A549 (cell line): ENCODE data around the gene NRXN2. TPM values are rescaled to one million over a fixed set of nuclear protein-coding genes. Genes with fewer than 3 reads are reported as not detected.

Experiments used
- ATAC-seq, 2 experiments: fragments of 200-7000 bp in 1 of 2; fragments of >200 bp in 1 of 2; cut with Nextera tagmentation in 1 of 2; cut with Tn5 transposase in 1 of 2; 3 replicates each; pipeline versions ENCODE4 v1.8.0 to v1.9.1; 2018 to 2020; ENCODE audit warnings: mild to moderate bottlenecking in 1 of 2, moderate library complexity in 1 of 2
- CTCF ChIA-PET: fragments of 300-600 bp; sonication (Branson Sonifier 250); formaldehyde crosslinking; extraction: SDS; loops from one replicate; lab custom pipeline; 2021; ENCODE audit warnings: antibody characterized with exemption, inconsistent platforms; lab: Yijun Ruan, JAX
- POLR2A ChIA-PET: fragments of 350-600 bp; formaldehyde crosslinking; extraction: SDS; loops from one replicate; lab custom pipeline; 2021; ENCODE audit warnings: antibody characterized with exemption, inconsistent platforms; lab: Yijun Ruan, JAX
- DNase-seq, 2 experiments: peaks; one replicate each; pipeline versions ENCODE4 v3.0.0 to v3.0.0-alpha.2; 2011 to 2016; ENCODE audit warnings: low read depth in 1 of 2, low spot score in 1 of 2
- FAIRE-seq: peaks from 2 replicates; lab custom pipeline; 2011; peaks lifted over from hg19 to GRCh38; lab: Jason Lieb, UNC
- H3K27ac ChIP-seq, 2 experiments: fragments of >200 bp; sonication (Bioruptor Twin); formaldehyde crosslinking; 3 replicates each; pipeline ENCODE4 v1.5.1; 2016 to 2017
- H3K4me1 ChIP-seq: fragments of >200 bp; sonication (Bioruptor Twin); formaldehyde crosslinking; 3 replicates; pipeline ENCODE4 v1.6.1; 2016
- H3K4me2 ChIP-seq: fragments of >200 bp; sonication (Bioruptor Twin); formaldehyde crosslinking; 3 replicates; pipeline ENCODE4 v1.6.1; 2016
- H3K4me3 ChIP-seq: fragments of >200 bp; sonication (Bioruptor Twin); formaldehyde crosslinking; 3 replicates; pipeline ENCODE4 v1.5.1; 2016
- H3K9me3 ChIP-seq: fragments of >200 bp; sonication (Bioruptor Twin); formaldehyde crosslinking; 3 replicates; pipeline ENCODE4 v1.6.1; 2016
- BCL3 ChIP-seq: fragments of >200 bp; sonication (Bioruptor Twin); formaldehyde crosslinking; IDR thresholded peaks from 3 replicates; pipeline ENCODE4 v1.6.1; 2016
- CBX2 ChIP-seq: fragments of 200-600 bp; sonication (generic); IDR thresholded peaks from 2 replicates; pipeline ENCODE4 v1.6.1; 2016; ENCODE audit warnings: low read depth, mild to moderate bottlenecking, borderline replicate concordance
- CEBPB ChIP-seq, 2 experiments: fragments of >200 bp in 1 of 2; sonication (Bioruptor Twin) in 1 of 2; formaldehyde crosslinking in 1 of 2; IDR thresholded peaks; 2 replicates each; pipeline ENCODE4 v1.6.1; 2012 to 2016
- E2F6 ChIP-seq: IDR thresholded peaks from 2 replicates; pipeline ENCODE4 v1.6.1; 2012; ENCODE audit warnings: low read depth, borderline replicate concordance
- EP300 ChIP-seq, 2 experiments: fragments of >200 bp; sonication (Bioruptor Twin); formaldehyde crosslinking; IDR thresholded peaks; 2 replicates in 1 of 2; 3 replicates in 1 of 2; pipeline ENCODE4 v1.6.1; 2016 to 2017
- ESRRA ChIP-seq: fragments of 150-350 bp; IDR thresholded peaks from 2 replicates; pipeline ENCODE4 v1.6.1; 2014; ENCODE audit warnings: mild to moderate bottlenecking, low read length, borderline replicate concordance
- FOSL2 ChIP-seq, 2 experiments: fragments of 450-650 bp in 1 of 2; fragments of >200 bp in 1 of 2; sonication (Bioruptor Twin) in 1 of 2; formaldehyde crosslinking; IDR thresholded peaks; 2 replicates each; pipeline versions ENCODE4 v1.5.0 to v1.6.1; 2016 to 2020; ENCODE audit warnings: mild to moderate bottlenecking in 1 of 2, moderate library complexity in 1 of 2
- KDM1A ChIP-seq: fragments of 200-600 bp; sonication (generic); IDR thresholded peaks from 2 replicates; pipeline ENCODE4 v1.6.1; 2016; ENCODE audit warnings: low read depth, mild to moderate bottlenecking
- NPAS2 ChIP-seq: fragments of 250-450 bp; sonication (Bioruptor Pico); IDR thresholded peaks from 2 replicates; pipeline ENCODE4 v1.8.0; 2022; ENCODE audit warnings: mild to moderate bottlenecking, moderate library complexity, borderline replicate concordance
- PHF8 ChIP-seq: fragments of 200-600 bp; sonication (generic); IDR thresholded peaks from 2 replicates; pipeline ENCODE4 v1.6.1; 2016; ENCODE audit warnings: low read depth, mild to moderate bottlenecking, antibody characterized with exemption, moderate library complexity, borderline replicate concordance
- POLR2A ChIP-seq: IDR thresholded peaks from 2 replicates; pipeline ENCODE4 v1.6.1; 2012; ENCODE audit warnings: mild to moderate bottlenecking, low read length
- RAD21 ChIP-seq, 2 experiments: fragments of >200 bp in 1 of 2; sonication (Bioruptor Twin) in 1 of 2; formaldehyde crosslinking in 1 of 2; IDR thresholded peaks in 1 of 2; conservative IDR thresholded peaks in 1 of 2; 2 replicates in 1 of 2; 3 replicates in 1 of 2; pipeline ENCODE4 v1.6.1; 2012 to 2018; ENCODE audit warnings: inconsistent platforms in 1 of 2
- RNF2 ChIP-seq: fragments of 200-600 bp; sonication (generic); IDR thresholded peaks from 2 replicates; pipeline ENCODE4 v1.6.1; 2016; ENCODE audit warnings: low read depth, mild to moderate bottlenecking, antibody characterized with exemption, moderate library complexity, borderline replicate concordance
- SMC3 ChIP-seq: fragments of >200 bp; sonication (Bioruptor Twin); formaldehyde crosslinking; IDR thresholded peaks from 3 replicates; pipeline ENCODE4 v1.6.1; 2018; ENCODE audit warnings: inconsistent platforms
- ZSCAN20 ChIP-seq: fragments of 250-450 bp; sonication (Bioruptor Pico); IDR thresholded peaks from 2 replicates; pipeline ENCODE4 v1.8.0; 2022; ENCODE audit warnings: mild to moderate bottlenecking, moderate library complexity
- WGBS: methylation state at CpG from one replicate; pipeline ENCODE4 v1.1.6; 2017; ENCODE audit errors: missing lambda C conversion rate; 5-methylcytosine and 5-hydroxymethylcytosine counted together
- polyA plus RNA-seq, 4 experiments: library from polyadenylated mRNA; depleted of rRNA in 3 of 4; stranded (reverse); fragments of >200 nt; fragmentation: RNase III in 1 of 4; extraction: RNeasy Plus Mini Kit Qiagen cat#74134 plus additional on column Dnase treatment in 1 of 4; gene quantifications; 2 replicates in 3 of 4; 3 replicates in 1 of 4; pipeline ENCODE4 v1.2.3, GENCODE V29; 2011 to 2017
- TF ChIP-seq, protein P1 (sequence below): fragments of 450-650 bp; IDR thresholded peaks from 2 replicates; pipeline ENCODE4 v1.6.1; 2014; ENCODE audit warnings: antibody characterized with exemption

The NRXN2 gene
- polyA plus RNA-seq, 2 of the 4 experiments (the other 2 are of a cell fraction) = 0.04 TPM; not detected in 1

DNA sequence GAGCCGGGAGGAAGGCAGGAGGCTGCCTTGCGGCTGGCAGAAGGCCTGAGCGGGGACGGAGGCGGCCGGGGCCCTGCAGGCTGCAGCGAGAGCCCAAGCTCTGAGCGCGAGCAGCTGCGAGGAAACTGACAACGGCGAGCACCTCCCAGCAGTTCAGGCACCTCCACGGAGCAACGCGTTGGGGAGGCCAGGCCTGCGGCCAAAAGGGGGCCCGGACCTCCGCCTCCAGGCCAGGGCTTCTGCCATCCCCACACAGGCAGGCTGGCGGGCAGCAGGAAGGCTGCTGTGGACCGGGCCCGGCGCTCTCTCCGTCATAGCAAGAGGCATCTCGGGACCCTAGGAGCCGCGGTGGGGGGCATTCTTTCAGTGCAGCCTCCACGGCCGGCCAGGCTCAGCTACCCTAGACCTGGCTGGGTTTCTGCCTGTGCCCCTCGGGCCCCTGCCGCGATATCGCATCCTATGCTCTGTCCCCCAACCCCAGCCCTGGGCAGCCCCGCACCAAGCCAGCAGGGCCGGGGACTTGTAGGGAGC is 154.9 kb downstream of the NRXN2 start (continued):
- TF ChIP-seq BCL3 (no peak), NPAS2 (CRISPR knock-in tag) (no peak), RNF2 (no peak), POLR2A (no peak), ZSCAN20 (CRISPR knock-in tag) (no peak), PHF8 (no peak), CBX2 (no peak), KDM1A (no peak), SMC3 (no peak)
- TF ChIP-seq, all 56 proteins: peak for 0

DNA sequence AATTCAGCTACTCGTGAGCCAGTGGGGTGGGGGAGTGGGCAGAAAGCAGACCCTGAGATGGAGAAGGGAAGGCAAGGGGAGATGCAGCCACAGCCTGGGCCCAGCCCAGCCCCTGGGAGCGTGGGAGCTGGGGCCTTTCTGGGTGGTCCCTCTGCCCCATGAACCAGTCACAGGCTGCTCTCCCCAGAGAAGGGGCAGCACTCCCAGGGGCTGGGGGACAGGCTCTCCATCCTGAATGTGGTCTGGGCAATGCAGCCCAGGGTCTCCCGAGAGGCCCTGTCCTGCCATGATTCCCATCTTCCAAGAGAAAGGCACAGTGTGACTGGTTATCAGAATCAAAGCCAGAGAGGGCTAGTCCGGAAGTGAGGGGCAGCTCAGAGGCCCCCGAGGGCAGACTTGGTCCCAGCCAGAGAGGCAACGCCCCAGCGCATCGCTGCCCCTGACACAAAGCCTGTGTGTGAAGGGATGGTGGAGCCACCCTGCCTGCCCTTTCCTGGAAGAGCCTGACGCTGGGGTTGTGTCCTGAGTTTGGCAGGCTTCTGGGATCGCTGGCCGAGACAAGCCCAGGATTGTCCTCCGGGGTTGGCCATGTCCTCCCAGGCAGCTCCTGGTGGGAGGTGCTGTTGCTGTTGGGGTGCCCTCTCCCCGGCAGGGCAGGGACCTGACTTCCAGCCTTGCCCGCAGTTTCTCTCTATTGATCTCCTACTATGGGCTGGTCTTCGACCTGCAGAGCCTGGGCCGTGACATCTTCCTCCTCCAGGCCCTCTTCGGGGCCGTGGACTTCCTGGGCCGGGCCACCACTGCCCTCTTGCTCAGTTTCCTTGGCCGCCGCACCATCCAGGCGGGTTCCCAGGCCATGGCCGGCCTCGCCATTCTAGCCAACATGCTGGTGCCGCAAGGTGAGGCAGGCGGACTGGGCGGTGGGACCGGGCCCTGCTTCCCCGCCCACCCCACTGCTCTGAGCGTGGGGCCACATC is 155.8 kb downstream of the NRXN2 start:
- ChIA-PET POLR2A (no interaction called here), CTCF (interaction anchor here (0.5 to 1.0 kb wide), 2 partner anchors 86 to 1502 kb away, joined by 3 to 4 read pairs; no protein-coding TSS in a partner anchor)
- DNase-seq (no peak), FAIRE-seq (no peak), ATAC-seq (peak; percentile 22 to 51; a peak in 4 of 6 replicates)
- WGBS = 88% methylated on average over 28 of the region's 30 CpGs
- H3K4me3 ChIP-seq = no peak overlapping the region
- H3K4me1 ChIP-seq = peaks cover 13% of the 10 kb centered on the region
- TF ChIP-seq ESRRA = no peak
- H3K9me3 ChIP-seq = no peaks in the 10 kb centered on the region
- H3K4me2 ChIP-seq = peak overlapping the region; percentile 64
- H3K27ac ChIP-seq = peak overlapping the region; percentile 62 to 84

DNA sequence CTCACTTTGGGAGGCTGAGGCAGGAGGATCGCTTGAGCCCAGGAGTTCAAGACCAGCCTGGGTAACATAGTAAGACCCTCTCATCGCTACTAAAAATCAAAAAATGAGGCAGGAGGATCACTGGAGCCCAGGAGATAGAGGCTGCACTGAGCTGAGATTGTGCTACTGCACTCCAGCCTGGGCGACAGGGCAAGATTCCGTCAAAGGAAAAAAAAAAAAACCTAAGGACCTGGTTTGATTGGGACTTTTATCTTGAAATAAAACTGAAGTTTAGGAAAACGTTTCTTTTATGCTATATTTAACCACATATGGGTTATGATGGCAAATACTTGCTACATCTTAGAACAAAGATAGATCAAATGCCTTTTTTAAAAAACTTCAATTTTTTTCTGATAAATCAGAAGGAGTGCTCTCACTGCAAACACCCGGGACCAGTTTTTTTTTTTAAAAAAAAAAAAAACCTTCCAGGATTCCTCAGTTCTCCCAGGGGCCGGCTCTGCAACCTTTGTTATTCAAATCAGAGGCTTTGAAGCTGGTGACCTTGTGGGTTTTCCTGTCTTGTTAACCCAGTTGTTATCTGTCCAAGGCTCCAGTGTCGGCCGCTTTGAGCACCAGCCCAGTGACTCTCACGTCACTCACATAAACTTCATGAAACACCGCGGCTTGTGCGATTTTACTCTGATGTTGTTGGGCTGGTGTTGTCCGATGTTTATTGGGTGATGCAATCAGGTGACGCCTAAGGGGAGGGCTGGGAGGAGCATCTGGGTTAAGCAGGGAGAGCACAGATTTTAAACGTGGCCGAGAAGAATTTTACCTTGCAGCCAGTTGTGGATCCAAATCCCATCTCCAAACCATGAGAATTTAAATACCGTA is 156.7 kb downstream of the NRXN2 start:
- peak; percentile 83 to 93 for DNase-seq
- H3K9me3 ChIP-seq = no peaks in the 10 kb centered on the region
- peak; percentile 79 to 88 for ATAC-seq
- peak; percentile 59 for FAIRE-seq
- WGBS = 29% methylated on average over 18 of the region's 18 CpGs
- POLR2A ChIA-PET = interaction anchor here (0.5 kb wide), 1 partner anchor 9 kb away, joined by 3 read pairs; no protein-coding TSS in a partner anchor
- no peak for TF ChIP-seq E2F6
- no peak for TF ChIP-seq RAD21 (conservative IDR thresholded peaks at IDR 0.05 in 1 of 2, IDR thresholded peaks at IDR 0.05 in 1 of 2)
- TF ChIP-seq, protein P1, sequence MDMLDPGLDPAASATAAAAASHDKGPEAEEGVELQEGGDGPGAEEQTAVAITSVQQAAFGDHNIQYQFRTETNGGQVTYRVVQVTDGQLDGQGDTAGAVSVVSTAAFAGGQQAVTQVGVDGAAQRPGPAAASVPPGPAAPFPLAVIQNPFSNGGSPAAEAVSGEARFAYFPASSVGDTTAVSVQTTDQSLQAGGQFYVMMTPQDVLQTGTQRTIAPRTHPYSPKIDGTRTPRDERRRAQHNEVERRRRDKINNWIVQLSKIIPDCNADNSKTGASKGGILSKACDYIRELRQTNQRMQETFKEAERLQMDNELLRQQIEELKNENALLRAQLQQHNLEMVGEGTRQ = peak; percentile 76
- peak; percentile 63 to 85 for TF ChIP-seq CEBPB (IDR thresholded peaks at IDR 0.05)
- no peak for TF ChIP-seq FOSL2 (IDR thresholded peaks at IDR 0.05)
- peak; percentile 23; the same call in 1 of the 2 replicates for TF ChIP-seq FOSL2 (CRISPR knock-in tag; IDR thresholded peaks at IDR 0.05)
- no peak for TF ChIP-seq EP300 (IDR thresholded peaks at IDR 0.05)
- TF ChIP-seq, all 56 proteins: peak for 3
- H3K4me2 ChIP-seq = peak overlapping the region; percentile 64
- peak overlapping the region; percentile 17; the same call in 2 of the 3 replicates for H3K4me3 ChIP-seq
- CTCF ChIA-PET = interaction anchor here (1.0 kb wide), 1 partner anchor 86 kb away, joined by 4 read pairs; no protein-coding TSS in a partner anchor
- H3K4me1 ChIP-seq = peaks cover 13% of the 10 kb centered on the region
- peak overlapping the region; percentile 62 to 84 for H3K27ac ChIP-seq
